LNCaP clone FGC (cell line): ENCODE data around the gene RAB30.

Source experiments
- DNase-seq: peaks from one replicate; pipeline ENCODE4 v3.0.0-alpha.2; 2011; ENCODE audit warnings: low read depth
- H3K4me3 ChIP-seq: 2 replicates; pipeline ENCODE4 v1.5.1; 2011; ENCODE audit warnings: mild to moderate bottlenecking, low read depth, low read length, control low read depth
- TF ChIP-seq, protein P1 (sequence below): IDR thresholded peaks from 2 replicates; pipeline ENCODE4 v1.5.1; 2012; ENCODE audit warnings: mild to moderate bottlenecking; ENCODE audit not compliant: control insufficient read depth, insufficient read depth; ENCODE audit errors: extremely low read depth

The RAB30 gene

GRCh38 chr11:83004746-83005556 is 66.7 kb downstream of the RAB30 start:
- TF ChIP-seq, protein P1, sequence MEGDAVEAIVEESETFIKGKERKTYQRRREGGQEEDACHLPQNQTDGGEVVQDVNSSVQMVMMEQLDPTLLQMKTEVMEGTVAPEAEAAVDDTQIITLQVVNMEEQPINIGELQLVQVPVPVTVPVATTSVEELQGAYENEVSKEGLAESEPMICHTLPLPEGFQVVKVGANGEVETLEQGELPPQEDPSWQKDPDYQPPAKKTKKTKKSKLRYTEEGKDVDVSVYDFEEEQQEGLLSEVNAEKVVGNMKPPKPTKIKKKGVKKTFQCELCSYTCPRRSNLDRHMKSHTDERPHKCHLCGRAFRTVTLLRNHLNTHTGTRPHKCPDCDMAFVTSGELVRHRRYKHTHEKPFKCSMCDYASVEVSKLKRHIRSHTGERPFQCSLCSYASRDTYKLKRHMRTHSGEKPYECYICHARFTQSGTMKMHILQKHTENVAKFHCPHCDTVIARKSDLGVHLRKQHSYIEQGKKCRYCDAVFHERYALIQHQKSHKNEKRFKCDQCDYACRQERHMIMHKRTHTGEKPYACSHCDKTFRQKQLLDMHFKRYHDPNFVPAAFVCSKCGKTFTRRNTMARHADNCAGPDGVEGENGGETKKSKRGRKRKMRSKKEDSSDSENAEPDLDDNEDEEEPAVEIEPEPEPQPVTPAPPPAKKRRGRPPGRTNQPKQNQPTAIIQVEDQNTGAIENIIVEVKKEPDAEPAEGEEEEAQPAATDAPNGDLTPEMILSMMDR: no peak
- H3K4me3 ChIP-seq: no peak overlapping the region
- DNase-seq: no peak

- TF ChIP-seq, protein P1: no peak
- H3K4me3 ChIP-seq: no peak overlapping the region
- DNase-seq: no peak
Observed at GRCh38 chr11:83002522-83002921, 69.2 kb downstream of the RAB30 start.

GRCh38 chr11:83002053-83002452 is 69.6 kb downstream of the RAB30 start:
- TF ChIP-seq, protein P1: no peak
- no peak for DNase-seq
- H3K4me3 ChIP-seq: no peak overlapping the region

GRCh38 chr11:83000381-83000780 is 71.3 kb downstream of the RAB30 start:
- no peak for DNase-seq

DNA sequence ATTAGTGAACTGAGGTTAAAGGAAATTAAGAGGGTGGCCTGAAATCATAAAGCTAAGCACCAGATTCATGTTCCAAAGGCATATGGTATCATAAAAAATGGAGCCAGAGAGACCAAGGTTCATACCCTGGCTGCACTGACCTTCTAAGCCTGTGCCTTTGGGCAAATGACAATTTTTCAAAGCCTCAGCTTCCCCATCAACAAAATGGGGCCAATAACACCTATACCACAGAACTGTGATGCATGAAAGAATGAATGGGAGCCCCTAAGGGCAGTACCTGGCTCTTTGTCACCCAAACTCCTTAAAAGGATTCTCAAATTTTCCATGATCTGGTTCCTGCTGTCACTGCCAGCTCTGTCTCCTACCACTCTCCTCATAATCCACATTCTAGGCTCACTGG is 72.5 kb downstream of the RAB30 start:
- TF ChIP-seq, protein P1: no peak
- no peak for DNase-seq
- H3K4me3 ChIP-seq: no peak overlapping the region

More at GRCh38 chr11:83000381-83000780, 71.3 kb downstream of the RAB30 start:
- H3K4me3 ChIP-seq: no peak overlapping the region
- TF ChIP-seq, protein P1: no peak

DNA sequence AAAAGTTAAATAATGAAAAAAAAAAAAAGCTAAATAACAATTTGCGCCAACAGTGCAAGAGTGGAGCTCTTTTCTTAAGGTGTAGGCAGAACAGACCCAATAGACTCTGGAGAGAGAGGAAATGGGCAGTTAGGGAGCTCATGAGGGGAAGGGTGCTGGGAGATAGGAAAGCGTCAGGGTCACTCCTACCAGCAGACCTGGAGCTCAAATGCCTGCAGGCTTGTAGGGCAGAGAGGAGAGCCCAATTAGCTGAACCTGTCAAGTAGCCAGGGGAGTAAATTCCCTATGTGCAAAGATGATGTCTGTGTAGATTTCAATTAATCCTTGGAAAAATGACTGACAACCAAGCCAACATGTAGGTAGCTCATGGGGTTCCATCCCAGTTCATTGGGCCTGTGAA is 73.0 kb downstream of the RAB30 start:
- no peak overlapping the region for H3K4me3 ChIP-seq
- no peak for DNase-seq
- TF ChIP-seq, protein P1: no peak
